GM12892 (cell line): ENCODE results near the gene PCYT1A.
"Not testable (repeated sequence)": the region's sequence is repeated elsewhere in the genome, so short reads cannot be mapped to it uniquely, and the experiment has no call there.

Experiments used
- DNase-seq: peaks from one replicate; pipeline ENCODE4 v3.0.0; 2011; ENCODE audit not compliant: insufficient read length
- FAIRE-seq: peaks from 2 replicates; lab custom pipeline; 2011; peaks lifted over from hg19 to GRCh38; lab: Jason Lieb, UNC
- POLR2A ChIP-seq: IDR thresholded peaks from 2 replicates; pipeline ENCODE4 v1.6.1; 2011; ENCODE audit warnings: low read depth, low read length, control low read depth
- POLR2AphosphoS5 ChIP-seq: IDR thresholded peaks from 2 replicates; pipeline ENCODE4 v1.6.1; 2011; ENCODE audit warnings: low read depth, low read length, control low read depth
- TAF1 ChIP-seq: IDR thresholded peaks from 2 replicates; pipeline ENCODE4 v1.6.1; 2011; ENCODE audit warnings: low read depth, mild to moderate bottlenecking, control low read depth, low read length, borderline replicate concordance

Gene PCYT1A

DNA sequence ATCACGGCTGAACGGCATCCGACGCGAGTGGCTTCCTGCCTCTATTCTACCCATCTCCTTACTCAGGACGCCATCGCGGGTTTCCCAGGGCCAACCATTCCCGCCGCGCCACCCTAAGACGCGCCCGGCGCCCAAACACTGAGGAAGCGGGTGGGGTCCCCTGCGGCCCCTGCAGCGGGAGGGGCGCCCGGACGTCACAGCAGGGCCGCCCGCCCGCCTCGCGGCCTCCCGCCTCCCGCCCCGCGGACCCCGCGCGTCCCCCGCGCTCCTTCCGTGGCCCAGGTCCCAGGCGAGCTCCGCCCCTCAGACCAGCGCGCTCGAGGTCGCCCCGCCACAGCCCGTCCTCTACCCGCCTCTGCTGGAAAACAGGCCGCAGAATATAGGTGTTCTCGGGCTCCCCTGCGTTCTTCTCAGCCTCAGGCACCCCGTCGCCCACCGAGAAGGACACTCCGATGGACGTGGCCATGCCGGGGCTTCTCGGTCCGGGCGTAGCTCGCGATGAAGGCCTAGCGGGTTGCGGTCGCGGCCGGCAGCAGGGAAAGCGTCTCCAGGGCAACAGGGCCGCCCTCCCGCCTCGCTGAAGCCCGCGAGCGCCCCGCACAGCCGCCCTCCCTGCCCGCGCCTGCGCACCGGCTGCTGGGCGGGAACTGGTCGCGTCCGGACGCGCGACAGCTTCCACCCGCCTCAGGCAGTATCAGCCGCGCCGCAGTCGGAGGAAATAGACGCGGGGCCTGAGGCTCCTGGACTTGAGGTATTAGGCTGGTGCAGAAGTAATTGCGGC lies 30.4 kb upstream of the PCYT1A start, which contains the start of gene DYNLT2B:
DYNLT2B (minus strand) TSS at position 554 of the 781 bp plus-strand sequence; CDS start at position 466, 88 bp downstream.
- FAIRE-seq (peak; percentile 84), DNase-seq (peak; percentile 98)
- TF ChIP-seq POLR2A, result peak; percentile 89
- peak; percentile 86 for TF ChIP-seq TAF1
- TF ChIP-seq POLR2AphosphoS5, result peak; percentile 74; the same call in 1 of the 2 replicates

DNA sequence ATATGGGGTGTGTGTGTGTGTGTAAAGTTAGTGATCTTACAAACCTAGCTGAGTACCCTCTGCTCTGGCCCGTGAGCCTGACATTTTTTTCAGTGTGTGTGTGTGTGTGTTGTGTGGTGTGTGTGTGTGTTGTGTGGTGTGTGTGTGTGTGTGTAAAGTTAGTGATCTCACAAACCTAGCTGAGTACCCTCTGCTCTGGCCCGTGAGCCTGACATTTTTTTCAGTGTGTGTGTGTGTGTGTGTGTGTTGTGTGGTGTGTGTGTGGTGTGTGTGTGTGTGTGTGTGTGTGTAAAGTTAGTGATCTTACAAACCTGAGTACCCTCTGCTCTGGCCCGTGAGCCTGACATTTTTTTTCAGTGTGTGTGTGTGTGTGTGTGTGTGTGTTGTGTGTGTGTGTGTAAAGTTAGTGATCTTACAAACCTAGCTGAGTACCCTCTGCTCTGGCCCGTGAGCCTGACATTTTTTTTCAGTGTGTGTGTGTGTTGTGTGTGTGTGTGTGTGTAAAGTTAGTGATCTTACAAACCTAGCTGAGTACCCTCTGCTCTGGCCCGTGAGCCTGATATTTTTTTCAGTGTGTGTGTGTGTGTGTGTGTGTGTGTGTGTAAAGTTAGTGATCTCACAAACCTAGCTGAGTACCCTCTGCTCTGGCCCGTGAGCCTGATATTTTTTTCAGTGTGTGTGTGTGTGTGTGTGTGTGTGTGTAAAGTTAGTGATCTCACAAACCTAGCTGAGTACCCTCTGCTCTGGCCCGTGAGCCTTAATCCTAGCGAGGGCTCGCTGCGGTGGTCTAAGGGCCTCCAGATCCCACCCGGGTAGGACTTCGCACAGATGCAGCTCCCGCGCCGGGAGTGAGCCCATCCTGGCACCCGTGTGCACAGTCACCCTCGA lies 29.5 kb upstream of the PCYT1A start:
- DNase-seq, result not testable (repeated sequence)
- peak; percentile 62 for FAIRE-seq

DNA sequence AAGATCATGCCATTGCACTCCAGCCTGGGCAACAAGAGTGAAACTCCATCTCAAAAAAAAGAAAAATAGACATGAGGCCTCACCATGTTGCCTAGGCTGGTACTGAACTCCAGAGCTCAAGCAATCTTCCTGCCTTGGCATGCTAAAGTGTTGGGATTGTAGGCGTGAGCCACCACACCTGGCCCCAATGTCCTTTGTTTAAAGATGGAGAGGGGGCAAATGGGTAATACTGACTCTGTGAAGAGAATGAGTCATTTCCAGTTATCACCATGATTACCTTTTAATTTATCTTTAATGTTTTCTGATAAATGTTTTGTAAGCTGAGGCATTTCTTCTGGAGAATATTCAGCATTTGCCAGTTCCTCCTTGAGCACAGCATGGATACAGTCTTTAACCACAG lies 28.3 kb upstream of the PCYT1A start:
- DNase-seq (no peak), FAIRE-seq (no peak)
- TF ChIP-seq POLR2AphosphoS5 (no peak), POLR2A (no peak), TAF1 (no peak)

- DNase-seq (no peak), FAIRE-seq (no peak)
- TF ChIP-seq POLR2A (no peak), TAF1 (no peak), POLR2AphosphoS5 (no peak)
Measured at GRCh38 chr3:196314597-196314996, 27.1 kb upstream of the PCYT1A start.

DNA sequence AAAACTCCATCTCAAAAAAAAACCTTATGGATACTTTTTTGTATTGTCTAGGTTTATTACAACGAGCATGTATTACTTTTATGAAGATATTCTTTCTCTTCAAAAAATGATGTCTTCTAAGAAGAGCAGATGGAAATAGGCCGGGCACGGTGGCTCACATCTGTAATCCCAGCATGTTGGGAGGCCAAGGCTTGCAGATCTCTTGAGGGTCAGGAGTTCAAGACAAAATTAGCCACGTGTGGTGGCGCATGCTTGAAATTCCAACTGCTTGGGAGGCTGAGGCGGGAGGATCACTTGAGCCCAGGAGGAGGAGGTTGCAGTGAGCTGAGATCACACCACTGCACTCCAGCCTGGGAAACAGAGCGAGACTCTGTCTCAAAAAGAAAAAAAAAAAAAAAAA lies 26.6 kb upstream of the PCYT1A start:
- not testable (repeated sequence) for DNase-seq, FAIRE-seq

GRCh38 chr3:196302960-196303359 lies 15.4 kb upstream of the PCYT1A start:
- DNase-seq, FAIRE-seq: not testable (repeated sequence)

DNA sequence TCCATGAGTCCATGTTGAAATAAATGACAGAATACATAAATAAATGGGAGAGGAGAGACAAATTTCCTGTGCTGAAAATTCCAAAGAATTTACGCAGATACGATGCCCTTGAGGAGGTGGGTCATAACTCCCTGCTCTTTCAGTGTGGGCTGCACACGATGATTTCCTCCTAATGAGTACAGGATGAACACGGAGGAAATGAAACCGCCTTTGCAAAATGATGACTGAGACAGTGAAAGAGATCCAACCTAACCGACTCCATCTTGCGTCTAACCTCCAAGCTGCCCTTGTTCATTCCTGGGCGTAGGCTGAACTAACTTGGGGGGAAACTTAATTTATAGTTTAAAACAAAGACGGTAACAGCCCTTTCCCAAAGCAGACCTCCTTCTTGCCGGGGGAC lies 15.0 kb upstream of the PCYT1A start:
- not testable (repeated sequence) for DNase-seq, FAIRE-seq

DNA sequence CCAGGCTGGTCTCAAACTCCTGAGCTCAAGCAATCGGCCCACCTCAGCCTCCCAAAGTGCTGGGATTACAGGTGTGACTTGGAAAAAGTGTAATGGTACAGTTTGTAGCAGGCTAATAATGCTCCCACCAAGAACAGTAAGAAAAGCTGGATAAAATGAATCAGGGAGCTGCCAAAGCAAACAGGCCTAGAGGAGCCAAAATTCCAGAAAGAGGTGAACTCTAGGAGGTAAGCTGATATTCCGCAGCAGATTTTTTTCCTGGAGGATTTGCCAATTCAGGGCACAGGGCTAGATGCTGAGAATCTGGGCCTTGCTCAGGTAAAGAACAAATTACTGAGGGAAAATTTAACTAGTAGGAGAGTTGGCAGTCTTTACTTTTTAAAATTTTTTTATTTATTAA lies 11.0 kb upstream of the PCYT1A start:
- FAIRE-seq, result no peak
- TF ChIP-seq POLR2A (no peak), TAF1 (no peak), POLR2AphosphoS5 (no peak)
- DNase-seq, result no peak

- TF ChIP-seq POLR2AphosphoS5 (0 out of 2 replicates have a peak, but pooled peaks have one; percentile 22), POLR2A (peak; percentile 35; the same call in 1 of the 2 replicates), TAF1 (no peak)
- FAIRE-seq (no peak), DNase-seq (peak; percentile 28)
Measured at GRCh38 chr3:196292286-196292923, 4.9 kb upstream of the PCYT1A start.

GRCh38 chr3:196288141-196288460 lies 575 bp upstream of the PCYT1A start:
- FAIRE-seq, result no peak
- TF ChIP-seq POLR2A (no peak), TAF1 (no peak), POLR2AphosphoS5 (no peak)
- DNase-seq, result no peak

DNA sequence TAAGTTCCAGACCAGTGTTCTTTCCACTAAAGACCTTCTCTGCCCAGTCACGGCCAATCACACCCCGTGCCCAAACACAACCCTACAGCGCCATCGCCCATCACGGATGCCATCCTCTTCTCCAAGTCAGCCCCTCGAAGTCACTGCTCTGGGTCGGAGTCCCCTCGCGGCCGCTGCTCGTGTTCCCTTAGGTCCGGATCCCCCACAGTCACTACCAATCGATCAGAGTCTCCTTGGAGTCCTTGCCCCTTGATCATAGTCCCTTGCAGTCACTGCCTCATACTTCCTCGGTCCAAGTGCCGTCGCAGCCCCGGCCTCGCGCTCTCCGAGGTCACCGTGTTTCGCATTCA lies 461 bp downstream of the PCYT1A start:
- FAIRE-seq (peak; percentile 46), DNase-seq (no peak)
- TF ChIP-seq POLR2AphosphoS5, result no peak
- TF ChIP-seq TAF1, result no peak
- no peak for TF ChIP-seq POLR2A

GRCh38 chr3:196284396-196284795 lies 3.1 kb downstream of the PCYT1A start:
- DNase-seq (no peak), FAIRE-seq (no peak)
- TF ChIP-seq POLR2AphosphoS5, result no peak
- TF ChIP-seq TAF1, result no peak
- TF ChIP-seq POLR2A, result no peak
